Endothelial cell of umbilical vein (primary cell): ENCODE data around the gene APBB2. TPM values are rescaled to one million over a fixed set of nuclear protein-coding genes. Genes with fewer than 3 reads are reported as not detected.
A peak's percentile ranks its signal among the peaks of the same experiment; 100 is the strongest.

ENCODE experiments used
- BruUV-seq: library from RNA; stranded (reverse); fragments of 400-500 nt; replicated peaks from 2 replicates; lab custom pipeline; 2021; lab: Mats Ljungman, UMichigan
- CTCF ChIA-PET: fragments of 300-600, 350-600 bp; sonication (Branson Sonifier 250); formaldehyde crosslinking; loops from one replicate; lab custom pipeline; 2021; ENCODE audit warnings: antibody characterized with exemption, inconsistent platforms; lab: Charles Lee
- POLR2A ChIA-PET: fragments of 300-600, 350-600 bp; sonication (Branson Sonifier 250); formaldehyde crosslinking; loops from one replicate; lab custom pipeline; 2021; ENCODE audit warnings: antibody characterized with exemption, inconsistent platforms; lab: Charles Lee
- DNase-seq: peaks from one replicate; pipeline ENCODE4 v3.0.0-alpha.2; 2011; ENCODE audit warnings: low read depth, low spot score
- FAIRE-seq: peaks from 2 replicates; lab custom pipeline; 2011; peaks lifted over from hg19 to GRCh38; lab: Jason Lieb, UNC
- H2AFZ ChIP-seq: 2 replicates; pipeline ENCODE4 v1.6.0; 2012; ENCODE audit warnings: low read depth, low read length, control low read depth, inconsistent platforms
- H3K27ac ChIP-seq: 2 replicates; pipeline ENCODE4 v1.5.1; 2011; ENCODE audit warnings: low read depth, mild to moderate bottlenecking, control low read depth, low read length, moderate library complexity; ENCODE audit not compliant: insufficient read depth
- H3K27me3 ChIP-seq, 2 experiments: 2 replicates each; pipeline versions ENCODE4 v1.6.0 to v1.6.1; 2011; ENCODE audit warnings: low read length in 2 of 2, mixed read lengths in 1 of 2; ENCODE audit not compliant: control insufficient read depth in 2 of 2, insufficient read depth in 2 of 2
- H3K36me3 ChIP-seq, 2 experiments: 2 replicates in 1 of 2; 3 replicates in 1 of 2; pipeline ENCODE4 v1.5.1; 2011; ENCODE audit warnings: low read length in 2 of 2, mild to moderate bottlenecking in 1 of 2, moderate library complexity in 1 of 2; ENCODE audit not compliant: control insufficient read depth in 2 of 2, insufficient read depth in 2 of 2; ENCODE audit errors: extremely low read depth in 1 of 2
- H3K4me1 ChIP-seq: 3 replicates; pipeline ENCODE4 v1.5.1; 2011; ENCODE audit warnings: mild to moderate bottlenecking, low read length; ENCODE audit not compliant: control insufficient read depth, insufficient read depth; ENCODE audit errors: extremely low read depth
- H3K4me2 ChIP-seq: 2 replicates; pipeline ENCODE4 v1.6.1; 2011; ENCODE audit warnings: low read length, control low read depth, mixed read lengths; ENCODE audit not compliant: insufficient read depth
- H3K4me3 ChIP-seq, 3 experiments: fragments of 200-600 bp in 1 of 3; sonication (generic), shearing (Covaris generic) in 1 of 3; replicated peaks in 1 of 3; 2 replicates each; pipeline ENCODE4 v1.5.1; 2011 to 2016; ENCODE audit warnings: control low read depth in 3 of 3, low read length in 3 of 3, mild to moderate bottlenecking in 2 of 3, inconsistent platforms in 1 of 3, low read depth in 1 of 3, moderate library complexity in 1 of 3; ENCODE audit not compliant: insufficient read depth in 1 of 3
- H3K79me2 ChIP-seq: 2 replicates; pipeline ENCODE4 v1.6.0; 2012; ENCODE audit warnings: low read length, inconsistent platforms; ENCODE audit not compliant: control insufficient read depth, insufficient read depth
- H3K9ac ChIP-seq: replicated peaks from 2 replicates; pipeline ENCODE3; 2011; ENCODE audit warnings: low read length, control low read depth; ENCODE audit not compliant: insufficient read depth; ENCODE audit errors: extremely low read depth
- H3K9me1 ChIP-seq: replicated peaks from 3 replicates; pipeline ENCODE4 v1.6.0; 2011; ENCODE audit warnings: mild to moderate bottlenecking, low read length; ENCODE audit not compliant: control insufficient read depth, insufficient read depth; ENCODE audit errors: extremely low read depth
- H3K9me3 ChIP-seq: replicated peaks from 2 replicates; pipeline ENCODE4 v1.5.1; 2012; ENCODE audit warnings: low read length, inconsistent platforms; ENCODE audit not compliant: control insufficient read depth, insufficient read depth
- H4K20me1 ChIP-seq: replicated peaks from 2 replicates; pipeline ENCODE3; 2011; ENCODE audit warnings: mild to moderate bottlenecking, low read length; ENCODE audit not compliant: control insufficient read depth, insufficient read depth; ENCODE audit errors: extremely low read depth
- EZH2 ChIP-seq: IDR thresholded peaks from 2 replicates; pipeline ENCODE4 v1.6.1; 2012; ENCODE audit warnings: borderline replicate concordance, low read depth, mild to moderate bottlenecking, moderate library complexity, low read length, inconsistent platforms; ENCODE audit not compliant: severe bottlenecking
- FOS ChIP-seq: IDR thresholded peaks from 2 replicates; pipeline ENCODE4 v1.6.1; 2011; ENCODE audit warnings: mild to moderate bottlenecking, low read length, moderate library complexity, borderline replicate concordance; ENCODE audit not compliant: insufficient read depth
- GATA2 ChIP-seq: IDR thresholded peaks from 2 replicates; pipeline ENCODE4 v1.7.0; 2011; ENCODE audit warnings: low read depth, mild to moderate bottlenecking, moderate library complexity, mixed read lengths, low read length; ENCODE audit not compliant: insufficient read length, insufficient read depth
- JUN ChIP-seq: IDR thresholded peaks from 2 replicates; pipeline ENCODE4 v1.6.1; 2011; ENCODE audit warnings: borderline replicate concordance, low read depth; ENCODE audit not compliant: insufficient read length, insufficient read depth
- MYC ChIP-seq: IDR thresholded peaks from one replicate; pipeline ENCODE4 v1.6.1; 2011; ENCODE audit warnings: mild to moderate bottlenecking, low read depth, low read length
- POLR2A ChIP-seq: IDR thresholded peaks from 2 replicates; pipeline ENCODE4 v1.6.1; 2012; ENCODE audit warnings: low read depth, mild to moderate bottlenecking, control low read depth, low read length
- POLR2AphosphoS5 ChIP-seq: IDR thresholded peaks from 2 replicates; pipeline ENCODE4 v1.6.1; 2012; ENCODE audit warnings: low read depth, mild to moderate bottlenecking, control low read depth, low read length, moderate library complexity; ENCODE audit not compliant: insufficient read depth
- dilution Hi-C: fragments of 300-500 bp; cut with MboI; formaldehyde crosslinking; loops from one replicate; pipeline ENCODE4 v1.15.0; 2019; ENCODE audit warnings: low sequenced_read_pairs; ENCODE audit not compliant: extremely low pct_ligation_motif_present
- intact Hi-C: fragments of 100-400 bp; cut with micrococcal nuclease; formaldehyde crosslinking; loops from one replicate; pipeline ENCODE4 v1.10.0; 2022
- polyA plus RNA-seq, 4 experiments: library from polyadenylated mRNA; depleted of rRNA in 3 of 4; stranded (reverse) in 3 of 4; unstranded in 1 of 4; fragments of >200 nt; gene quantifications; 2 replicates each; pipeline versions ENCODE4 v1.2.1 to v1.2.3, GENCODE V29; 2011 to 2012; ENCODE audit warnings: missing spikeins in 1 of 4
- total RNA-seq: library from RNA; stranded (reverse); gene quantifications from 2 replicates; pipeline ENCODE4 v1.2.3, GENCODE V29; 2021
- TF ChIP-seq, protein P1 (sequence below), 2 donors: IDR thresholded peaks; 1 replicate in 1 of 2; 2 replicates in 1 of 2; pipeline ENCODE4 v1.5.1; 2011; ENCODE audit warnings: low read length in 2 of 2, mild to moderate bottlenecking in 2 of 2, moderate library complexity in 2 of 2, control low read depth in 1 of 2, inconsistent platforms in 1 of 2, low read depth in 1 of 2; ENCODE audit not compliant: insufficient read depth in 1 of 2; ENCODE audit errors: extremely low read depth in 1 of 2
- TF ChIP-seq, protein P2 (sequence below): IDR thresholded peaks from 2 replicates; pipeline ENCODE4 v1.6.1; 2011; ENCODE audit not compliant: insufficient read depth, insufficient read length

Gene APBB2
- total and polyA plus RNA-seq, 2 donors (not counting 3 experiments of a cell fraction or from before 2014, with no cell fraction given), result 79.8 to 124 TPM

DNA sequence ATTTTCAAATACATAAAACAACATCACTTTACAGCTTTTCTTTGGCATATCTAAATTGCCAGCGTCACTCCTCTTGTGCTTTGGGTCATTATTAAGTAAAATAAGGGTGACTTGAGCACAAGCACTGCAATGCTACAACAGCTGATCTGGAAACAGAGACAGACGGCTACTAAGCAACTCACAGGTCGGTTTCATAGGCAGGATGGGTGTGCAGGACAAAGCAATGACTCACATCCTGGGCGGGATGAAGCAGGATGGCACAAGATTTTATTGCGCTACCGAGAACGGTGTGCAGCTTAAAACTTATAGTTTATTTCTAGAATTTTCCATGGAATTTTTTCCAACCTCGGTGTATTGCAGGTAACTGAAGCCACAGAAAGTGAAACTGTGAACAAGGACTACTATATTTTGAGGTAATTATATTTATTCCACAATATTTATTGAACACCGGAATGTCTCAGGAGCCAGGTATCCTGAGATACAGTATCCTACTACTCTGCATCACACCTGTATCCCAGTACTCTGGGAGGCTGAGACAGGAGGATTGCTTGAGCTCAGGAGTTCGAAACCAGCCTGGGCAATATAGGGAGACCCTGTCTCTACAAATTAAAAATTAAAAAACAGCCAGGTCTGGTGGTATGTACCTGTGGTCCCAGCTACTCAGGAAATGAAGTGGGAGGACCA, 215.5 kb downstream of the APBB2 start:
- FAIRE-seq, result peak; percentile 87
- Histone ChIP-seq H3K9ac (peak overlapping the region; percentile 12), H3K9me1 (no peaks in the 10 kb centered on the region), H3K27ac (peak overlapping the region; percentile 22), H2AFZ (no peak overlapping the region), H3K36me3 (no peaks in the 10 kb centered on the region), H3K4me1 (peaks cover 39% of the 10 kb centered on the region), H3K4me3 (peak overlapping the region in 1 of 3 experiments; percentile 23), H3K4me2 (peak overlapping the region; percentile 65), H3K9me3 (no peaks in the 10 kb centered on the region), H3K27me3 (no peaks in the 10 kb centered on the region), H3K79me2 (peaks cover 51% of the 10 kb centered on the region), H4K20me1 (no peaks in the 10 kb centered on the region)
- ChIA-PET POLR2A (interaction anchor here (0.6 kb wide), 1 partner anchor 95 kb away, joined by 7 read pairs; no protein-coding TSS in a partner anchor), CTCF (interaction anchor here (1.1 to 2.6 kb wide), 9 partner anchors 9 to 216 kb away, joined by 3 to 8 read pairs (median 4); partner anchors contain the start of gene APBB2)
- peak; percentile 66 for DNase-seq
- dilution Hi-C loops, result no loop called here
- no peak for TF ChIP-seq POLR2A
- TF ChIP-seq EZH2, result no peak
- peak; percentile 62 for TF ChIP-seq FOS
- no peak for TF ChIP-seq POLR2AphosphoS5
- TF ChIP-seq MYC, result no peak
- peak; percentile 51 for TF ChIP-seq JUN
- TF ChIP-seq, protein P1, sequence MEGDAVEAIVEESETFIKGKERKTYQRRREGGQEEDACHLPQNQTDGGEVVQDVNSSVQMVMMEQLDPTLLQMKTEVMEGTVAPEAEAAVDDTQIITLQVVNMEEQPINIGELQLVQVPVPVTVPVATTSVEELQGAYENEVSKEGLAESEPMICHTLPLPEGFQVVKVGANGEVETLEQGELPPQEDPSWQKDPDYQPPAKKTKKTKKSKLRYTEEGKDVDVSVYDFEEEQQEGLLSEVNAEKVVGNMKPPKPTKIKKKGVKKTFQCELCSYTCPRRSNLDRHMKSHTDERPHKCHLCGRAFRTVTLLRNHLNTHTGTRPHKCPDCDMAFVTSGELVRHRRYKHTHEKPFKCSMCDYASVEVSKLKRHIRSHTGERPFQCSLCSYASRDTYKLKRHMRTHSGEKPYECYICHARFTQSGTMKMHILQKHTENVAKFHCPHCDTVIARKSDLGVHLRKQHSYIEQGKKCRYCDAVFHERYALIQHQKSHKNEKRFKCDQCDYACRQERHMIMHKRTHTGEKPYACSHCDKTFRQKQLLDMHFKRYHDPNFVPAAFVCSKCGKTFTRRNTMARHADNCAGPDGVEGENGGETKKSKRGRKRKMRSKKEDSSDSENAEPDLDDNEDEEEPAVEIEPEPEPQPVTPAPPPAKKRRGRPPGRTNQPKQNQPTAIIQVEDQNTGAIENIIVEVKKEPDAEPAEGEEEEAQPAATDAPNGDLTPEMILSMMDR (IDR thresholded peaks at IDR 0.05; ENCODE audit: extremely low read depth in 1 of 2, insufficient read depth in 1 of 2, low read depth in 1 of 2, low read length in 2 of 2), result no peak
- TF ChIP-seq, protein P2, sequence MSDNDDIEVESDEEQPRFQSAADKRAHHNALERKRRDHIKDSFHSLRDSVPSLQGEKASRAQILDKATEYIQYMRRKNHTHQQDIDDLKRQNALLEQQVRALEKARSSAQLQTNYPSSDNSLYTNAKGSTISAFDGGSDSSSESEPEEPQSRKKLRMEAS, result no peak
- TF ChIP-seq GATA2, result no peak
- intact Hi-C loops, result no loop called here
- no TSS peak for BruUV-seq
